ENCODE results near the gene LRRC75A.

DNA sequence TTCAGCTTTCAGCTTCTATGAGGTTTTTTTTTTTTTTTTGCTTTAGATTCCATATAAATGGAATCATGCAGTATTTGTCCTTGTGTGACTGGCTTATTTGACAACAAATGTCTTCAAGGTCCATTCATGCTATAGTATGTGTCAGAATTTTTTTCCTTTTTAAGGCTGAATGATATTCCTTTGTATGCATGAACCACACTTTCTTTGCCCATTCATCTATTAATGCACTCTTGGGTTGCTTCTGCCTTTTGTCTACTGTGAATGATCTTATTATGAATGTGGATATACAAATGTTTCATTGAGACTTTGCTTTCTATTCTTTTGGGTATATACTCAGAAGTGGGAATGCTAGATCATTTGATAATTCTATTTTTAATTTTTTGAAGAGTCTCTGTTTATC lies 27.0 kb upstream of the LRRC75A start:
- no peak for TF ChIP-seq POLR2A (IDR thresholded peaks at IDR 0.05)
- TF ChIP-seq, protein P1, sequence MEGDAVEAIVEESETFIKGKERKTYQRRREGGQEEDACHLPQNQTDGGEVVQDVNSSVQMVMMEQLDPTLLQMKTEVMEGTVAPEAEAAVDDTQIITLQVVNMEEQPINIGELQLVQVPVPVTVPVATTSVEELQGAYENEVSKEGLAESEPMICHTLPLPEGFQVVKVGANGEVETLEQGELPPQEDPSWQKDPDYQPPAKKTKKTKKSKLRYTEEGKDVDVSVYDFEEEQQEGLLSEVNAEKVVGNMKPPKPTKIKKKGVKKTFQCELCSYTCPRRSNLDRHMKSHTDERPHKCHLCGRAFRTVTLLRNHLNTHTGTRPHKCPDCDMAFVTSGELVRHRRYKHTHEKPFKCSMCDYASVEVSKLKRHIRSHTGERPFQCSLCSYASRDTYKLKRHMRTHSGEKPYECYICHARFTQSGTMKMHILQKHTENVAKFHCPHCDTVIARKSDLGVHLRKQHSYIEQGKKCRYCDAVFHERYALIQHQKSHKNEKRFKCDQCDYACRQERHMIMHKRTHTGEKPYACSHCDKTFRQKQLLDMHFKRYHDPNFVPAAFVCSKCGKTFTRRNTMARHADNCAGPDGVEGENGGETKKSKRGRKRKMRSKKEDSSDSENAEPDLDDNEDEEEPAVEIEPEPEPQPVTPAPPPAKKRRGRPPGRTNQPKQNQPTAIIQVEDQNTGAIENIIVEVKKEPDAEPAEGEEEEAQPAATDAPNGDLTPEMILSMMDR (IDR thresholded peaks at IDR 0.05) = no peak
